Measurements from ENCODE around the gene RECQL. TPM values are rescaled to one million over a fixed set of nuclear protein-coding genes. Genes with fewer than 3 reads are reported as not detected.
A peak's percentile ranks its signal among the peaks of the same experiment; 100 is the strongest.

The RECQL gene, protein sequence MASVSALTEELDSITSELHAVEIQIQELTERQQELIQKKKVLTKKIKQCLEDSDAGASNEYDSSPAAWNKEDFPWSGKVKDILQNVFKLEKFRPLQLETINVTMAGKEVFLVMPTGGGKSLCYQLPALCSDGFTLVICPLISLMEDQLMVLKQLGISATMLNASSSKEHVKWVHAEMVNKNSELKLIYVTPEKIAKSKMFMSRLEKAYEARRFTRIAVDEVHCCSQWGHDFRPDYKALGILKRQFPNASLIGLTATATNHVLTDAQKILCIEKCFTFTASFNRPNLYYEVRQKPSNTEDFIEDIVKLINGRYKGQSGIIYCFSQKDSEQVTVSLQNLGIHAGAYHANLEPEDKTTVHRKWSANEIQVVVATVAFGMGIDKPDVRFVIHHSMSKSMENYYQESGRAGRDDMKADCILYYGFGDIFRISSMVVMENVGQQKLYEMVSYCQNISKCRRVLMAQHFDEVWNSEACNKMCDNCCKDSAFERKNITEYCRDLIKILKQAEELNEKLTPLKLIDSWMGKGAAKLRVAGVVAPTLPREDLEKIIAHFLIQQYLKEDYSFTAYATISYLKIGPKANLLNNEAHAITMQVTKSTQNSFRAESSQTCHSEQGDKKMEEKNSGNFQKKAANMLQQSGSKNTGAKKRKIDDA
- 68.6 and 95.9 TPM in 2 replicates for total RNA-seq

DNA sequence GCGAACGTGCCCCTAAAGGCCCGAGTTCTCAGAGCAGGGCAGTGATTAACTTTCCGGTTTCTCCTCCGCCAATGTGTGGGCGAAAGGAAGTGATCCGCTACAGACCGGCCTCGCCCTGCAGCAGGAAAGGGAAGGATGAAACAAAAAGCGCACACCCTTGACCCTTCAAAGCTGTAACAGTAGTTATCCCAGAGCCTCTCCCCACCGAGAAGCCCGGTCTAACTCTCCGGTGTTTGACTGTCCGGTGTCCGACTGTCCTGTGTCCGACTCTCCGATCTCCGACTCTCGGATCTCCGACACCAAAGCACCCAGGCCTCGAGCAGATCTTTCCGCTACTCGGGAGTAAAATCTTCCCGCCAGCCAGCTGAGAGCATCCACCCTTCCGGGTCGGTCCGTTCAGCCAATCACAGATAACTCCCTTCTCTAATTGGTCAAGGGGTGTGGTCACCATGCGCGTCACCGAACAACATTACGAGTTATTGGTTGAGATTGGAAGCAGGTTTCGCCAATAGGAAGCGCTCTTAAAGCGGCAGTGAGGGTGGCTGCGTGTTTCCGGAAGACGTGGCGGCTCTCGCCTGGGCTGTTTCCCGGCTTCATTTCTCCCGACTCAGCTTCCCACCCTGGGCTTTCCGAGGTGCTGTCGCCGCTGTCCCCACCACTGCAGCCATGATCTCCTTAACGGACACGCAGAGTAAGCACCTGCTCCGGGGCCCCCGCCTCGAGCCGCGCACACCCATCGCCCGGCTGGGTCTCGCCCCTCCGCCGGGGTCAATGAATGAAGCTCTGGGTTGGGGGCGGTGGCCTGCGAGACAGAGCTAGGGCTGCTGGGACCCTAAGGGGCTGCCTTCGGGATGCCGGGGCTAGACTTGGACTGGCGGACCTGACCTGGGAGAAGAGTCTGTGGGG lies at the start of gene RECQL, which contains the start of gene GOLT1B:
Gene RECQL, minus strand, starts transcription at position 378 of the 906 bp plus-strand sequence. CDS start 2,065 bp downstream, outside the sequence.
Gene GOLT1B, plus strand, starts transcription at position 532 of the 906 bp plus-strand sequence. Its CDS starts 135 bp downstream, at position 667.
- TF ChIP-seq, protein P1, sequence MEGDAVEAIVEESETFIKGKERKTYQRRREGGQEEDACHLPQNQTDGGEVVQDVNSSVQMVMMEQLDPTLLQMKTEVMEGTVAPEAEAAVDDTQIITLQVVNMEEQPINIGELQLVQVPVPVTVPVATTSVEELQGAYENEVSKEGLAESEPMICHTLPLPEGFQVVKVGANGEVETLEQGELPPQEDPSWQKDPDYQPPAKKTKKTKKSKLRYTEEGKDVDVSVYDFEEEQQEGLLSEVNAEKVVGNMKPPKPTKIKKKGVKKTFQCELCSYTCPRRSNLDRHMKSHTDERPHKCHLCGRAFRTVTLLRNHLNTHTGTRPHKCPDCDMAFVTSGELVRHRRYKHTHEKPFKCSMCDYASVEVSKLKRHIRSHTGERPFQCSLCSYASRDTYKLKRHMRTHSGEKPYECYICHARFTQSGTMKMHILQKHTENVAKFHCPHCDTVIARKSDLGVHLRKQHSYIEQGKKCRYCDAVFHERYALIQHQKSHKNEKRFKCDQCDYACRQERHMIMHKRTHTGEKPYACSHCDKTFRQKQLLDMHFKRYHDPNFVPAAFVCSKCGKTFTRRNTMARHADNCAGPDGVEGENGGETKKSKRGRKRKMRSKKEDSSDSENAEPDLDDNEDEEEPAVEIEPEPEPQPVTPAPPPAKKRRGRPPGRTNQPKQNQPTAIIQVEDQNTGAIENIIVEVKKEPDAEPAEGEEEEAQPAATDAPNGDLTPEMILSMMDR (IDR thresholded peaks at IDR 0.05; ENCODE audit: insufficient read depth, low read depth, low read length), result no peak
- peak within 1 kb of the TSS; percentile 99 for H3K4me3 ChIP-seq (ENCODE audit: low read depth, low read length)
- peak; percentile 99 for DNase-seq (ENCODE audit: low read depth)

DNA sequence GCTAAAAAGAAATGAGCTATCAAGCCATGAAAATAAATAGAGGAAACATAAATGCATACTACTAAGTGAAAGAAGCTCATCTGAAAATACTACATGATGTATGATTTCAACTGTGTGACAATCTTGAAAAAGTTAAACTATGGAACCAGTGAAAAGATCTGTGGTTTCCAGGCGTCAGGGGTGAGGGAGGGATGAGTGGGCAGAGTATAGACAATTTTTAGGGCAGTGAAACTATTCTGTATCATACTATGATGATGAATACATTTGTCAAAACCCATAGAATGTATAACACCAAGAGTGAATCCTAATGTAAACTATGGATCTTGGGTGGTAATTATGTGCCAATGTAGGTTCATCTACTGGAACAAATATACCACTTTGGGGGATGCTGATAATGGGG lies 46.0 kb upstream of the RECQL start:
- TF ChIP-seq, protein P1 (IDR thresholded peaks at IDR 0.05; ENCODE audit: insufficient read depth, low read depth, low read length), result no peak
- no peak for DNase-seq (ENCODE audit: low read depth)

GRCh38 chr12:21546716-21547115 lies 45.3 kb upstream of the RECQL start:
- H3K4me3 ChIP-seq (ENCODE audit: low read depth, low read length), result no peak overlapping the region
- no peak for DNase-seq (ENCODE audit: low read depth)
- TF ChIP-seq, protein P1 (IDR thresholded peaks at IDR 0.05; ENCODE audit: insufficient read depth, low read depth, low read length), result no peak

More for the DNA sequence above, 46.0 kb upstream of the RECQL start:
- no peak overlapping the region for H3K4me3 ChIP-seq (ENCODE audit: low read depth, low read length)

DNA sequence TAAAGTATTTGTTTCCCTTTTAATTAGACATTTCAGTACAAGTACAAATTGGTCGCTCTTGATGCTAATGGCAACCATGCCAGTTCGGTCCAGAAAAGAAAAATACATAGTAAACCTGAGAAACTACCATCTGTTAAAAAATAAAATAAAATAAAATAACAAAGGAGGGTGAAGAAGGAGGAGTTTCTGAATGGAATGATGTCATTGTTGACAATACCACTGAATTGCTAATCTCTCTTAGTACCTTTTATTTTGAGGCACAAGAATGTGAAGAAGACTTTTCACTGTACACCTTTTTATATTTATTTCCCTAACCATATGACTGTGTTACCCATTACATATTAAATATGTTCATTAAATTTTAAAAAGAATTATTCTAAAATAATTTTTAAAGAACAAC lies 44.1 kb upstream of the RECQL start:
- no peak for DNase-seq (ENCODE audit: low read depth)
- TF ChIP-seq, protein P1 (IDR thresholded peaks at IDR 0.05; ENCODE audit: insufficient read depth, low read depth, low read length), result no peak
- H3K4me3 ChIP-seq (ENCODE audit: low read depth, low read length), result no peak overlapping the region

- no peak overlapping the region for H3K4me3 ChIP-seq (ENCODE audit: low read depth, low read length)
- no peak for DNase-seq (ENCODE audit: low read depth)
- TF ChIP-seq, protein P1 (IDR thresholded peaks at IDR 0.05; ENCODE audit: insufficient read depth, low read depth, low read length), result no peak
Observed at GRCh38 chr12:21543151-21543550, 41.7 kb upstream of the RECQL start.

DNA sequence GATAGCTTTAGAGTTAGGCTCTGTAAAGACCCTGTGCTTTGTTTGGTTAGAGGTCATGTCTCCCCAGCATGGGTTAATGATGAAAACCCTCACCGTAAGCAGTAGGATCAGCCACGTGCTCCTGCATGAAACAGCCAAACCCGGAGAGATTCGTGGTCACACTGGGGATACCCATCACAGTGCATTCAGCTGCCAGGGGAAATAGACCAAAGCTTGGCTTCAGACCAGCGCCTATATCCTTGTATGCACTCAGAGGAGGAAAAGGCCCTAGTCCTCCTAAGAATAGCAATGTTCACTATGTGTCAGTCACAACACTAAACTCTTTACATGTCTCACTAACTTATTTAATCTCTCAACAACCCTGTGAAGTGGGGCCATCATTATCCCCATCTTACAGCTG lies 41.0 kb upstream of the RECQL start:
- TF ChIP-seq, protein P1 (IDR thresholded peaks at IDR 0.05; ENCODE audit: insufficient read depth, low read depth, low read length), result no peak
- no peak for DNase-seq (ENCODE audit: low read depth)
- no peak overlapping the region for H3K4me3 ChIP-seq (ENCODE audit: low read depth, low read length)

All from fibroblast of villous mesenchyme (primary cell).